ENCODE results near the gene LHPP.

GRCh38 chr10:124522933-124523871, 61.6 kb downstream of the LHPP start:
- no peak for TF ChIP-seq SUZ12 (IDR thresholded peaks at IDR 0.05; ENCODE audit: extremely low read depth, insufficient read depth, insufficient read length)
- TF ChIP-seq YY1 (IDR thresholded peaks at IDR 0.05; ENCODE audit: insufficient read depth, insufficient read length): no peak
